Activated CD4-positive, CD25-positive, alpha-beta regulatory T cell treated with anti-CD3 and anti-CD28 coated beads, Interleukin-2, amount 50 U/mL, for 16 hours (primary cell): ENCODE data around the gene TDRD9.
"Not testable (repeated sequence)": the region's sequence is repeated elsewhere in the genome, so short reads cannot be mapped to it uniquely, and the experiment has no call there.

ENCODE experiments used
- DNase-seq: peaks from one replicate; pipeline ENCODE4 v3.0.0-alpha.2; 2020; ENCODE audit warnings: low read depth, low spot score

The TDRD9 gene, protein sequence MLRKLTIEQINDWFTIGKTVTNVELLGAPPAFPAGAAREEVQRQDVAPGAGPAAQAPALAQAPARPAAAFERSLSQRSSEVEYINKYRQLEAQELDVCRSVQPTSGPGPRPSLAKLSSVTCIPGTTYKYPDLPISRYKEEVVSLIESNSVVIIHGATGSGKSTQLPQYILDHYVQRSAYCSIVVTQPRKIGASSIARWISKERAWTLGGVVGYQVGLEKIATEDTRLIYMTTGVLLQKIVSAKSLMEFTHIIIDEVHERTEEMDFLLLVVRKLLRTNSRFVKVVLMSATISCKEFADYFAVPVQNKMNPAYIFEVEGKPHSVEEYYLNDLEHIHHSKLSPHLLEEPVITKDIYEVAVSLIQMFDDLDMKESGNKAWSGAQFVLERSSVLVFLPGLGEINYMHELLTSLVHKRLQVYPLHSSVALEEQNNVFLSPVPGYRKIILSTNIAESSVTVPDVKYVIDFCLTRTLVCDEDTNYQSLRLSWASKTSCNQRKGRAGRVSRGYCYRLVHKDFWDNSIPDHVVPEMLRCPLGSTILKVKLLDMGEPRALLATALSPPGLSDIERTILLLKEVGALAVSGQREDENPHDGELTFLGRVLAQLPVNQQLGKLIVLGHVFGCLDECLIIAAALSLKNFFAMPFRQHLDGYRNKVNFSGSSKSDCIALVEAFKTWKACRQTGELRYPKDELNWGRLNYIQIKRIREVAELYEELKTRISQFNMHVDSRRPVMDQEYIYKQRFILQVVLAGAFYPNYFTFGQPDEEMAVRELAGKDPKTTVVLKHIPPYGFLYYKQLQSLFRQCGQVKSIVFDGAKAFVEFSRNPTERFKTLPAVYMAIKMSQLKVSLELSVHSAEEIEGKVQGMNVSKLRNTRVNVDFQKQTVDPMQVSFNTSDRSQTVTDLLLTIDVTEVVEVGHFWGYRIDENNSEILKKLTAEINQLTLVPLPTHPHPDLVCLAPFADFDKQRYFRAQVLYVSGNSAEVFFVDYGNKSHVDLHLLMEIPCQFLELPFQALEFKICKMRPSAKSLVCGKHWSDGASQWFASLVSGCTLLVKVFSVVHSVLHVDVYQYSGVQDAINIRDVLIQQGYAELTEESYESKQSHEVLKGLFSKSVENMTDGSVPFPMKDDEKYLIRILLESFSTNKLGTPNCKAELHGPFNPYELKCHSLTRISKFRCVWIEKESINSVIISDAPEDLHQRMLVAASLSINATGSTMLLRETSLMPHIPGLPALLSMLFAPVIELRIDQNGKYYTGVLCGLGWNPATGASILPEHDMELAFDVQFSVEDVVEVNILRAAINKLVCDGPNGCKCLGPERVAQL (N-terminal part only)

GRCh38 chr14:103928011-103928890 is at the start of gene TDRD9:
Gene TDRD9 (plus strand): TSS chr14:103928456. CDS start chr14:103928510, 54 bp downstream.
- DNase-seq = no peak

- no peak for DNase-seq
Observed at GRCh38 chr14:103879118-103879569, 49.1 kb upstream of the TDRD9 start.

DNA sequence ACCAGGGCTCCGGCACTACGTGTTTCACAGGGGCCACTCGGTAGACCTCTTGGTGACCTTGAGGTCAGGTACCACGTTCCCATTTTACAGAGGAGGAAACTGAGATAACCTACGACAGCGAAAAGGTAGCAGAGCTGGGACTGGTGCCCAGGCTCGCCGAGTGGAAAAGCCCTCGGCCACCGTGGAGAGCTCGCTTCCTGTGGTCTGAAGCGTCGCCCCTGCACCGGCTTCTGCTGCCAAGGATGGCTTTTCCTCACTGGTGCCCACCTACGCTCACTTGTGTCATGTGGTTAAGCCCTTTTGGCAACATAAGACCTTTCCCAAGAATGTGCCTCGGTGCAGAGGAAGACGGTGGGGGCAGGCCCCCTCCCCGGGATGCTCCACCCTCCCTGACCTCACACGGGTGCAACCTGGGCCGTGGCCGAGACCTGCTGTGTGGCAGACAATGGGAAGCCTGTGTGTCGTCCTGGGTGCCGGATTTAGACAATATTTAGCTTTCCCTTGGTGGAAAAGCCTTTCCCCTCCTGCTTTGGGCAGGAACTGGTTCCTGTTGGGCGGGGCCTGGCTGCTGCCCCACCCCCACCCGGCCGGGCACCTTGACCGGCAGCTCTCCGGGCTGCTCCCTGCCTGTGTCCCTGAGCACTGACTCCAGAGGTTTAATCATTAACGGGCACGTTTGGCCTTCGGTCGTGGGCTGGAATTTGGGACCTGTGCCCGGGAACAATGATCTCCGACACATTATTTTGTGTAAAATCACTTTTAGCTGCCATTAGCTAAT is 48.5 kb upstream of the TDRD9 start:
- no peak for DNase-seq

DNA sequence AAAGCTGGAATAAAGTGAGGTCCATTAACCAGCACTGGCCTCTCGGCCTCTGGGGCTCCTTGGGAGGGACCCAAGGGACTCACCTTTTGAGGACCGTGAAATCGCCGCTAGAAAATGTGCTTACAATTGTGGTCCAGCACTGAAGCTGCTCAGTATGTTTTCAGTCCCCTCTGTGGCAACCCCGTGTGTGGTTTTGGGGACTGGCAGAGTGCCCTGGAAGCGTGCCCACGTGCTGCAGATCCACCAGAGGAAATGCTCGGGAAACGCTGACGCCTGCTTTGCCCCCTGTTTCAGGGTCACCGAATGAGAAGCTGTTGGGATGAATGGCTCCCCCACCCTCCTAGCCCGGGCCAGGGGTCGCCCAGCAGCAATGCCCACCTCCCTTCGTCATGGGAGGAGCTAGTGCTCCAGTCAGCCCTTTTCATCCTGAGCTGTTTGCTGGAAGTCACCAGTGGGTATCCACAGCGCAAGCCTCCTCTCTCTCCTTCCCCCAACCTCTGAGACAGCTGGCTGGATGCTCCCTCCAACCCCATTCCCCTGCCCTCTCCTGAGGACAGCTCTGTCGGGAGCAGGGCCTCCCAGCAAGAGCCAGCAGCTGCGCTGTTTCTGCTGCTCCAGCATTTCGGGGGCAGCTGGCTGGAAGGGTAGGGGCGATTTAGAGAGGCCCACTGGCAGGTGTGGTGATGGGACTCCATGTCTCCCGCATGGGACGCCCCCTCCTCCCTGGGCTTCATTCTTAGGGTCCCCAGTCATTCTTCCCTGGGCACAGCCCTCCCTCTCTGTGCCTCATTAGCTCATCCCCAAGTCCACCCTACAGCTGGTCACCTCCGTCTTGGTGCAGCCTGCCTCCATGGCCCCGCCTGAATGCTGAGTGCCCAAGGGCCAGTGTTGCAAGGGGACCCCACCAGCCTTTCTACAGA is 47.6 kb upstream of the TDRD9 start:
- no peak for DNase-seq

- DNase-seq = no peak
Observed at GRCh38 chr14:103881268-103882201, 46.7 kb upstream of the TDRD9 start.

GRCh38 chr14:103882503-103883262 is 45.6 kb upstream of the TDRD9 start:
- no peak for DNase-seq

- no peak for DNase-seq
Observed at GRCh38 chr14:103883263-103883523, 45.1 kb upstream of the TDRD9 start.

- DNase-seq = no peak
Observed at GRCh38 chr14:103884854-103885253, 43.4 kb upstream of the TDRD9 start.

DNA sequence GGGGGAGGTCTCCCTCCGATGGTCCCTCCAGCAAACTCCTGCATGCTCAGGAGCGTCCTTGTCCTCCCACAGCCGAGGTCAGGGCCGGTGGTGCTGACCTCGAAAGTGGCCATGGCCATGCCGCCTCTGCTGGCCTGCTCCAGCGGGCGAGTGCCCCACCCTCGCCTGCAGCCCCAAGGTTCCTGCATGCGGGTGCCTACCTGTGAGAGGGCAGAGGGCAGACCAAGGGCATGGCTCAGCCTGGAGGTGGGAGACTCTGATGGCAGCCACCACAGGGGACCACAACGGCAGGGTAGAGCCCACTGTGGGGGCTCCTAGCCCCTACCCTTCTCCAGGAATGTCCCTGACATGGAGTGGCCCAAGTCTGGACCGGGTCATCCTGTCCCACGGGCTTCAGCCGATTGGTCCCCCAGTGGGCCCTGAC is 42.7 kb upstream of the TDRD9 start:
- DNase-seq = no peak

DNA sequence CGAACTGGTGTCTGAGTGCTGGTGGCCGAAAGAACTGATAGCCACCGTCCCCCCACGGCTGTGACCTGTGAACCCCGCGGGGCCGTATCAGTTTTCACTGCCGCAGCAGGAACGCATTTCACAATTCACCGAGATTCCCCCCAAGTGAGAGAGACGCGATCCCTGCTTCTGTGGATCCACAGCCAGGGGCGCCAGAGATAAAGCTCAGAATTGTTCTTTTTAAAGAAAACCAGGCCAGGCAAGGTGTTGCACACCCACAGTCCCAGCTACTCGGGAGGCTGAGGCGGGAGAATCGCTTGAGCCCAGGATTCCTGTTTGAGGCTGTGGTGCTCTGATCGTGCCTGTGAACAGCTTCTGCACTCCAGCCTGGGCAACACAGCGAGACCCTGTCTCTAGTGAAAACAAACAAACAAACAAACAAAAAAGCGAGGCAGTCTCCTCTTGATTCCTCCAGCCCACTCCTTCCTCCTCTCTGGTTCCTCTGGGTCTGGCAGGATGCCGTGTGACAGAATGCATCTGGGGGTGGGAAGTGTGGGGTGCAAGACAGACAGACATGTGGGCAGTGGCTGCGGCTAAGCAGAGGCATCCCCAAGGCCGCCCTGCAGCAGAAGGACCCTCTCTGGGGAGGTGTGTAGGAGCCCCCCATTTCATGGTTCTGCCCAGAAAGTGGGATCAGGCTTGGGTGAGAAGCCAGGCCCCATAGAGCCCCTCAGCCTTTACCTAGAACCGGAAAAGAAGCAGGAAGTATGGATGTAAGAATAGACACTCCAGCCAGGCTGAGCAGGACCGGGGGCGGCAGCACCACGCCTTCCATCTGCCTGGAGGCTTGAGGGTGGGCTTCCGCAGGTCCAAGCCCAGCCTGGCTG is 41.7 kb upstream of the TDRD9 start:
- no peak for DNase-seq

GRCh38 chr14:103887170-103887501 is 41.1 kb upstream of the TDRD9 start:
- DNase-seq = no peak

DNA sequence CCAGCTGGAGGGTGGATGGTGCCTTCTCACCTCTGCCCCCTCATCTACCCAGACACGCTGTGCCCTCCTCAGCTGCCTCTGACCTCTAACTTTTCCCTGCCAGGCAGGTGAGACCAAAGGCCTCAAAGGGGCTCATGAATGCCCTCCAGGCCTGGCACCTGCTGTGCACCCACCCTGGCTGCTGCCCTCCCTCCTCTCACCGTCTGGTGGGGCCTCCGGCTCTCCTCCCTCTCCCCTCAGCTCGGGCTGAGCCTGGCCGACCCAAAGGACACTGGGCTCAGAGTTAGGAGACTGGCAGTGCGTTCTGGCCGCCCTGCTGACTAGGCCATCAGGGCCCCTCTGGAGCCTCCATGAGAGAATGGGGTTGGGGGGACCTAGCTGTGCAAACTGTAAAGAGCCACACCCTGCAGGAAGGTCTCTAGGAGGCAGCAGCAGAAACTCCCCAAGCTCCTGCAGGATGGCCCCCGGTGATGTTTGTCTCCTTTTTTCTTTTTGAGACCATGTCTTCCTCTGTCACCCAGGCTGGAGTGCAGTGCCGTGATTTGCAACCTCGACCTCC is 40.6 kb upstream of the TDRD9 start:
- no peak for DNase-seq

GRCh38 chr14:103889002-103889312 is 39.3 kb upstream of the TDRD9 start:
- DNase-seq = not testable (repeated sequence)

- no peak for DNase-seq
Observed at GRCh38 chr14:103889313-103890051, 38.8 kb upstream of the TDRD9 start.

DNA sequence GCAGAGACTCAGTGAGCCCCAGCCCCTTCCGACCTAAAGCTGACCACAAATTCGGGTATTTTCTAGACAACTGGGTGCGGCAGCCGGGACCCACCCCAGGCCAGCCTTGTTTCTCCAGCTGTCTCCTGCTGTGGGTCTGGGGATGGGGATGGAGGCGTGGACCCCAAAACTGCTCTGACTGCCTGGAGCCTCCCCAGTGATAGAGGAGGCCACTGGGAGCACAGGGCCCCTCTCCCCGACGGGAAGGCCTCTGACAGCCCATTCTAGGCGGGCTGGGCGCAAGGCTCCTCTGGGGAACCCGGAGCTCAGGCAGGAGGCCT is 38.2 kb upstream of the TDRD9 start:
- DNase-seq = no peak
